CD4-positive, alpha-beta T cell treated with Interleukin-1 beta for 1 hour (primary cell): ENCODE data around the gene NLGN2.

Experiments
- DNase-seq, 2 donors: peaks; one replicate each; pipeline ENCODE4 v3.0.0-alpha.2; 2020 to 2022

Gene NLGN2

GRCh38 chr17:7438656-7439460, 31.2 kb downstream of the NLGN2 start:
- DNase-seq, result no peak

GRCh38 chr17:7439462-7440112, 31.9 kb downstream of the NLGN2 start, which contains the start of gene FGF11:
Gene FGF11 (plus strand): TSS chr17:7439512. CDS start chr17:7439621, 109 bp downstream.
- no peak for DNase-seq

GRCh38 chr17:7440113-7440833, 32.6 kb downstream of the NLGN2 start:
- DNase-seq, result peak; percentile 25 to 26

GRCh38 chr17:7440834-7441195, 33.2 kb downstream of the NLGN2 start:
- DNase-seq, result no peak

- no peak for DNase-seq
These were observed 33.6 kb downstream of the NLGN2 start for GRCh38 chr17:7441266-7441665.

- no peak for DNase-seq
These were observed 34.5 kb downstream of the NLGN2 start for GRCh38 chr17:7442142-7442541.

GRCh38 chr17:7443499-7444485, 36.1 kb downstream of the NLGN2 start:
- no peak for DNase-seq

GRCh38 chr17:7444682-7445618, 37.3 kb downstream of the NLGN2 start, which contains the start of gene CHRNB1:
Gene CHRNB1 (plus strand): TSS chr17:7445061. CDS start chr17:7445128, 67 bp downstream.
- peak in 1 of 2 donors; percentile 60 for DNase-seq

- DNase-seq, result peak; percentile 21 to 43
These were observed 37.9 kb downstream of the NLGN2 start for GRCh38 chr17:7445619-7445968.

- DNase-seq, result no peak
These were observed 40.8 kb downstream of the NLGN2 start for GRCh38 chr17:7448461-7448860.

GRCh38 chr17:7459961-7460545, 52.4 kb downstream of the NLGN2 start:
- no peak for DNase-seq

- no peak for DNase-seq
These were observed 53.4 kb downstream of the NLGN2 start for GRCh38 chr17:7460850-7461660.

- no peak for DNase-seq
These were observed 55.1 kb downstream of the NLGN2 start for GRCh38 chr17:7462474-7463371.

- DNase-seq, result no peak
These were observed 55.8 kb downstream of the NLGN2 start for GRCh38 chr17:7463372-7463846.

- DNase-seq, result no peak
These were observed 56.4 kb downstream of the NLGN2 start for GRCh38 chr17:7464081-7464480.

GRCh38 chr17:7465597-7466275, 58.1 kb downstream of the NLGN2 start:
- no peak for DNase-seq

- DNase-seq, result no peak
These were observed 58.6 kb downstream of the NLGN2 start for GRCh38 chr17:7466318-7466638.
